GM19467 (cell line): ENCODE measurements around the gene TEDC1.
A peak's percentile ranks its signal among the peaks of the same experiment; 100 is the strongest.

Experiments
- ATAC-seq: cut with Tn5 transposase; IDR thresholded peaks from one replicate; pipeline ENCODE4 v1.9.1; 2021; ENCODE audit warnings: mild to moderate bottlenecking, moderate library complexity; ENCODE audit not compliant: unreplicated experiment

TEDC1 gene

GRCh38 chr14:105517096-105517495 is 26.1 kb downstream of the TEDC1 start:
- ATAC-seq: no peak

- ATAC-seq: no peak
Measured at GRCh38 chr14:105519946-105520698, 29.1 kb downstream of the TEDC1 start.

- no peak for ATAC-seq
Measured at GRCh38 chr14:105525326-105525725, 34.3 kb downstream of the TEDC1 start.

- ATAC-seq: no peak
Measured at GRCh38 chr14:105525861-105526775, 35.1 kb downstream of the TEDC1 start, which contains the start of gene TMEM121. Gene TMEM121 (plus strand): TSS chr14:105526583. CDS start chr14:105528835, 2,252 bp downstream.

- no peak for ATAC-seq
Measured at GRCh38 chr14:105526776-105527380, 35.8 kb downstream of the TEDC1 start.

GRCh38 chr14:105527381-105527825 is 36.4 kb downstream of the TEDC1 start:
- ATAC-seq: no peak

GRCh38 chr14:105527826-105528585 is 37.0 kb downstream of the TEDC1 start:
- no peak for ATAC-seq

- no peak for ATAC-seq
Measured at GRCh38 chr14:105528586-105529318, 37.7 kb downstream of the TEDC1 start.

GRCh38 chr14:105529319-105529568 is 38.2 kb downstream of the TEDC1 start:
- ATAC-seq: no peak

- no peak for ATAC-seq
Measured at GRCh38 chr14:105529569-105530284, 38.7 kb downstream of the TEDC1 start.

GRCh38 chr14:105530285-105531087 is 39.4 kb downstream of the TEDC1 start:
- no peak for ATAC-seq

GRCh38 chr14:105531088-105531893 is 40.2 kb downstream of the TEDC1 start:
- ATAC-seq: no peak

GRCh38 chr14:105531894-105532623 is 41.0 kb downstream of the TEDC1 start:
- ATAC-seq: no peak

- peak; percentile 43 for ATAC-seq
Measured at GRCh38 chr14:105532735-105533141, 41.7 kb downstream of the TEDC1 start.

GRCh38 chr14:105533391-105533790 is 42.3 kb downstream of the TEDC1 start:
- no peak for ATAC-seq

GRCh38 chr14:105533811-105534498 is 42.9 kb downstream of the TEDC1 start:
- ATAC-seq: no peak

GRCh38 chr14:105534586-105534985 is 43.5 kb downstream of the TEDC1 start:
- no peak for ATAC-seq
